Measurements from ENCODE around the gene VASP.

The VASP gene

DNA sequence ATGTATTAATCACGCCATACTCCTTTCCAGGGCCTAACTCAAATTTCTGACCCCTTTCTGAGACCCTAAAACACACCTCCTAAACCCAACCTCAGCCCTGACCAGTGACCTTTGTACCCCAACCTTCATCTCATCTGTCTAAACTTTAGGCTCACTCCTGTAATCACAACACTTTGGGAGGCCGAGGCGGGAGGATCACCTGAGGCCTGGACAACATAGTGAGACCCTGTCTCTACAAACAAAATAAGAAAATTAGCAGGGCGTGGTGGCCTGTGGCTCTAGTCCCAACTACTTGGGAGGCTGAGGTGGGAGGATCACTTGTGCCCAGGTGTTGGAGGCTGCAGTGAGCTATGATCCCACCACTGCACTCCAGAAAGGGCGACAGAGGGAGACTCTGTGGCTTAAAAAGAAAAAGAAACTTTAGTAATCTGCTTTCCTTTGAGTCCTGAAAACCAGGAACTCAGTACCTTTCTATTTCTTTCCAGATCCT is 15.1 kb upstream of the VASP start:
- TF ChIP-seq, protein P1, sequence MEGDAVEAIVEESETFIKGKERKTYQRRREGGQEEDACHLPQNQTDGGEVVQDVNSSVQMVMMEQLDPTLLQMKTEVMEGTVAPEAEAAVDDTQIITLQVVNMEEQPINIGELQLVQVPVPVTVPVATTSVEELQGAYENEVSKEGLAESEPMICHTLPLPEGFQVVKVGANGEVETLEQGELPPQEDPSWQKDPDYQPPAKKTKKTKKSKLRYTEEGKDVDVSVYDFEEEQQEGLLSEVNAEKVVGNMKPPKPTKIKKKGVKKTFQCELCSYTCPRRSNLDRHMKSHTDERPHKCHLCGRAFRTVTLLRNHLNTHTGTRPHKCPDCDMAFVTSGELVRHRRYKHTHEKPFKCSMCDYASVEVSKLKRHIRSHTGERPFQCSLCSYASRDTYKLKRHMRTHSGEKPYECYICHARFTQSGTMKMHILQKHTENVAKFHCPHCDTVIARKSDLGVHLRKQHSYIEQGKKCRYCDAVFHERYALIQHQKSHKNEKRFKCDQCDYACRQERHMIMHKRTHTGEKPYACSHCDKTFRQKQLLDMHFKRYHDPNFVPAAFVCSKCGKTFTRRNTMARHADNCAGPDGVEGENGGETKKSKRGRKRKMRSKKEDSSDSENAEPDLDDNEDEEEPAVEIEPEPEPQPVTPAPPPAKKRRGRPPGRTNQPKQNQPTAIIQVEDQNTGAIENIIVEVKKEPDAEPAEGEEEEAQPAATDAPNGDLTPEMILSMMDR (conservative IDR thresholded peaks at IDR 0.05; ENCODE audit: low read length): no peak
- no peak for DNase-seq (ENCODE audit: low read depth)
- H3K4me3 ChIP-seq (ENCODE audit: low read length): peak overlapping the region; percentile 72

DNA sequence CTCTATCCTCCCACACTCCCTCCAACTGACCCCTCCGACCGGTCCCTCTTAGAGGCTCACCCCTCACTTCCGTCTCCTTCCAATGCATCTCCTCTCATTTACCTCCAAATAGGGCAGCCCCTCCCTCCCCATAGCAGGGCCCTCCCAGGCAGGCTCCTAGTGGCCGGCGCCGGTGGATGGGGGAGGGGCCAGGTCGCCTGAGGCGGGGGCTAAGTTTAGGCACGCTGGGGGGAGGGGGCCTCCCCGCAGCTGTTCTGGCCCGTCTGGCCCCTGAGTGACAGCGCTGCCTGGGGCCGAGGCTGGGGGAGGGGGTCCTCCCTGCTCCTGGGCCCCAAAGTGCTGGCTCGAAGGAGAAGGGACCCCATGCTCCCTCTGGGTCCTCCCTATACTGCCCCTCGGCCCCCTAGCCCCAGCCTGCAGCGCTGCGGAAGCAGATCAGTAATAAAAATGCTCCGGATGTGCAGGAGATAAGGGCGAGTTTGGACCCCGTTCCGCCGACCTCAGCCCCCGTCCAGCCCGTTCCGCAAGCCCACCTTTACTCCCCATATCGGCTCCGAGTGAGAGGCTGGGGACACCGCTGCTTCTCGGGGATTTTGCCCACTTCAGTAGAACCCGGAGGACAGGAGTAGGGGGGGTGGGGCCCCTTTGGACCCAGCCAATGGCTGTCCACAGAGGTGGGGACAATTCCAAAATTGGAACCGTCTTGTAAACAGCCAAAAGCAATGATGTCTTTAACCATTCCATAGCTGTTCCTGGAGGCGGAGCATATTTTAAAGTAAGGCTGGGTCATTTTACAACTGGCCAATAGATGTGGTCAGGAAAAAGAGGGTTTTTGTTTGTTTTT is 14.4 kb upstream of the VASP start:
- peak; percentile 70 for DNase-seq (ENCODE audit: low read depth)
- TF ChIP-seq, protein P1 (conservative IDR thresholded peaks at IDR 0.05; ENCODE audit: low read length): no peak
- H3K4me3 ChIP-seq (ENCODE audit: low read length): peak overlapping the region; percentile 72

DNA sequence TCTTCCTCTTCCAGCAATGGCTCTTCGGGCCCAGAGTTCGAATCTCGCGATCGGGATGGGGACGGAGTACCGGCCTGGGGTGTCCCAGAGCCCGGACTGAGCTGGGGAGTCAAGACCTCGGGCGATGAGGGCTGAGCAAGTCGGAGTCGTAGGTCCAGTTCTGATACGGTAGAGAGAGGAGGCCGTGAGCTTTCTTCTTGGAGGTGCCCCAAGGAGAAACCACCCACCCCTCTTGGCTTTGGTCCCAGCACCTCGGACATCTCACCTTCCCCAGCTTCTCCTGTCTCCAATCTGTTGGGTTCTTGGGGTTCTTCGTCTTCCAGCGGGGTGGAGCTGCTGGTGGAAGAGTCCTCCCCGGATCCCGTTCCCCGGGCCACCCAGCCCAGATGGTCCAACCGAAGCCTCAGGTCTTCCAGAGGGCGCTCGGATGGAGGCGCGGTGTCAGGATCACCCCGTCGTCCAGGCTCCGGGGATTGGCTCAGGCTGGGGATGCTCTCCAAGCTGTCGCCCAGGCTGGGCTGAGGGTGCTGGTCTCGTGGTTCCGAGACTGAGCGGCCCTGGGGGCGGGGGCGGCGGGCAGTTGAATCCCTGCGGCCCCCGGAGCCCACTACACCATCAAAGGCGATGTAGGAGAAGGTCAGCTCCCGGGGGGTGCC is 12.9 kb upstream of the VASP start:
- no peak overlapping the region for H3K4me3 ChIP-seq (ENCODE audit: low read length)
- TF ChIP-seq, protein P1 (conservative IDR thresholded peaks at IDR 0.05; ENCODE audit: low read length): no peak
- no peak for DNase-seq (ENCODE audit: low read depth)

DNA sequence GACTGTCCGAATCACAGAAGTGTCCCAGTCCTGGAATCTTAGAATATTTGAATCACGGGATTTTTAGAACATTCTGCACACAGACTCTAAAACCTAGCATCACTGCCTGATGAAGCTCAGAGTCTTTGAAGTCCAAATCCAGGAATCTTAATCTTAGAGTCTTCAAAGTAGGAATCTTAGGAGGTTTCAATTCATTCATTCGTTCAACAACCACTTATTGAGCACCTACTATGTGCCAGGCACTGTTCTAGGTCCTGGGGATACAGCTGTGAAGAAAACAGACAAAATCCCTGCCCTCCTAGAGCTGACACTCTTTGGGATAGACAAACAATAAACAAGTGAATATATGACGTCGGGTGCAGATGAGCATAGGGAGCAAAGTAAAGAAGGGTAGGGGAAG is 12.1 kb upstream of the VASP start:
- TF ChIP-seq, protein P1 (conservative IDR thresholded peaks at IDR 0.05; ENCODE audit: low read length): no peak
- no peak overlapping the region for H3K4me3 ChIP-seq (ENCODE audit: low read length)
- DNase-seq (ENCODE audit: low read depth): no peak

DNA sequence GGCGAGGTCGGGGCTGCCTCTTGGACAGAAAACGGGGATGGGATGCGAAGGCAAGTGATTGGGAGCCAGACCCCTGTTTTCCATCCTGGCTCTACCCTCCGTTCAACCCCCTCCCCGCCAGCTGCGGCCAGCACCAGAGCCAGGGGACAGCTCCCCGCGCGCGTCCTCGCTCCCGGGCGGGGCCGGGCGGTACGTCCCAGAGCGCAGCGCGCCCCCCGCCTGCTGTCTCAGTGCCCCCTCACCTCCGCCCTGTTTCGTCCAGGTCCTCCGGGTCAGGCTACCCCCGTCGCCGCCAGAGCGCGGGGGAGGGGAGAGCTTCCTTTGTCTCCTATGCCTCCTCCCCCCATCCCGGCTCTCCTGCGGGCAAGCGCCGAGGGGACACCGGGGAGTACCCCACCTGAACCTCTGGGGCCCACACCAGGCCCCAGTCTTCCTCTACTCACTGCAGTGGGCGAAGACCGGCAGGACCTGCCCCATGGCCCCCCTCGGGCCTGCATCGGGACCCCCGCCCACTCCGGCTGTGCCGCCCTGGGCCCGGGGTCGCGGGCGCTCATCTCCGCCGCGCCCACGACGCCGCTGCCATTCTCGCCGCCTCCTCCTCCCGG is 10.8 kb upstream of the VASP start:
- H3K4me3 ChIP-seq (ENCODE audit: low read length): peak overlapping the region; percentile 71
- no peak for DNase-seq (ENCODE audit: low read depth)
- TF ChIP-seq, protein P1 (conservative IDR thresholded peaks at IDR 0.05; ENCODE audit: low read length): no peak

DNA sequence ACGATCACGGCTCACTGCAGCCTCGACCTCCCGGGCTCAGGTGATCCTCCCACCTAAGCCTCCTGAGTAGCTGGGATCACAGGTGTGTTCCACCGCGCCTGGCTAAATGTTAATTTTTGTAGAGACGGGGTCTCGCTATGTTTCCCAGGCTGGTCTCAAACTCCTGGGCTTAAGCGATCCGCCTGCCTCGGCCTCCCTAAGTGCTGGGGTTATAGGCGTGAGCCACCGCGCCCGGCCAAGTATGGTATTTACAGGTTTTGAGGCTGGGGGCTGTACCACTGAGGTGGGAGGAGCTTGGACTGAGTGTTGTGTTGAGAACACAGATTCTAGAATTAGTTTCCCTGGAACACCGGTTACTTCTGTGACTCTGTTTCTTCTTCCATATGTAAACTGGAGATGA is 9.5 kb upstream of the VASP start:
- no peak for DNase-seq (ENCODE audit: low read depth)
- no peak overlapping the region for H3K4me3 ChIP-seq (ENCODE audit: low read length)
- TF ChIP-seq, protein P1 (conservative IDR thresholded peaks at IDR 0.05; ENCODE audit: low read length): no peak

All from AG10803 (cell line).